Measurements from ENCODE around the gene ZMIZ1.

ZMIZ1 gene

DNA sequence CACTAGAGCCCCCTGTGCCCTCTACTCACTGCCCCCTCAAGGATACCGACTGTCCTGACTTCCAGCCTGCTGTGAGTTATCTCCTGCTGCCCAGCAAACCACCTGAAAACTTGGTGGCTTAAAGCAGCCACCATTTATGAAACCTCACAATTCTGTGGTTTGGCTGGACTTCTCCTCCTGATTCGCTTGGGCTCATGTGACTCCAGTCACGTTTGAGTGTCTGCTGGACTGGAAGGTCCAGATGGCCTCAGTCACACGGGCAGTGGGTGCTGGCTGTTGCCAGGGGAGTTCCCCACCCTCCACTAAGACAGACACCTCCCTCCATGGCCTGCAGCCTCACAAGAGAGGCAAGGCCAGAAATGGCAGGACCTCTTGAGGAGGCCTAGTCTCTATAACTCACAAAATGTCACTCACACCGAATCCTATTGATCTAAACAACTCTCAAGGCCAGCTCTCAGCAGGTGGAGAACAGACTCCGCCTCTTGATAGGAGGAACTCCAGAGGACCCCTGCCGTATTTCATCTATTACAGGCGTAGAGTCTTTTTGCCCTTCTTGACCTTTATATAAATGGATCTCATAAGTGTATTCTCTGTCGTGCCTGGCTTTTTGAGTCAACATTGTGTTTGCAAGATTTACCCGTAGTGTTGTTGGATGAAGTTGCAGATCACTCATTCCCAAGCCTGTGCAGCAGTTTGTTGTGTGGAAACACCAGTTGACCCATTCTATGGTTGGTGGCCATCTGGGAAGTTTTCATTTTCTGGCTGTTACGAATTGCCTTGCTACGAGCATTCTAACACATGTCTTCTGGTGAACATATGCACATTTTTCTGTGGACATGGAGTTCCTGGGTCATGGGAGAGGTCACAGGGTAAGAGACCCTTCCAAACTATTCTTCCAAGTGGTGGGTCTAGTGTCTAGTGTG, 48.3 kb downstream of the ZMIZ1 start:
- no peak for DNase-seq (ENCODE audit: low read depth)

DNA sequence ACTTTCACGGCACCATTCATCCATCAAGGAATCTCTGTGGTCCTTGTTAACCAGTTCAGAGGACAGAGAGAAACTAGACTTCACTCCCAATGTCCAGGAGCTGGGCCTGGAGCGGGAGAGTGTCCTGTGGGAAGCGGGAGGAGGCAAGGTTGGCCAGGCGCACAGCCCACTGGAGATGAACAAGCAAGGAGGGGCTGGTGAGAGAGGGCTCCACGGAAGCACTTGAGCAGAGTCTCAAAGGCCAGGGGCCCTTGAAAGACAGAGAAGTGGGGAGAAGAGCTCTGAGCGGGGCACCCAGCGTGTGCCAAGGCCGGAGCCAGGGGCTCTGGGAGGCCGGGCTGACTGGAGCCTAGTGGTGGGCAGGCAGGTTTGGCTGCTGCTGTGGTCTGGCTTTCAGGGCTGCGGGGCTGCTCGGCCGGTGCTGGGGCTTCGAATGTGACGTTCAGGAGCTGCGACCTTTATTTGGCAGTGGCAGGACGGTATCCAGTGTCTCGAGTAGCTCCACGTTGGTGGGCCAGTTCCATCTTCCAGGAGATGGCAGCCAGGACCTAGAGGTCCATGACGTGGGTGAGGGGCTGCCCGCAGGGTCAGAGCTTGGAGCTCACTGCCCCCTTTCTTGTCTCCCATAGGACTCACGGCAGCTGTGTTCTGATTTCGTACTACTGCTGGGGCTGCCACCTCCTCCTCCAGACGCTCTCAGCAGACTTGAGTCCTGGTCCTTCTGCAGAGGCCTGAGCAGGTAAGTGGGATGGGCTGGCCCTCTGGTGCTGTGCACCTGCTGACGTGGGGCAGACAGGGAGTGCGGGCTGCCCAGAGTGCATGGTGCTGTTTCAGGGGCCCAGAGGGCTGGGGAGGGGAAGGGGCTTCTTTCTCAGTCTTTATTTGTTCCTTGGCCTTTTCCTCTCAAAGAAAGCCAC, 49.8 kb downstream of the ZMIZ1 start:
- no peak for DNase-seq (ENCODE audit: low read depth)

DNA sequence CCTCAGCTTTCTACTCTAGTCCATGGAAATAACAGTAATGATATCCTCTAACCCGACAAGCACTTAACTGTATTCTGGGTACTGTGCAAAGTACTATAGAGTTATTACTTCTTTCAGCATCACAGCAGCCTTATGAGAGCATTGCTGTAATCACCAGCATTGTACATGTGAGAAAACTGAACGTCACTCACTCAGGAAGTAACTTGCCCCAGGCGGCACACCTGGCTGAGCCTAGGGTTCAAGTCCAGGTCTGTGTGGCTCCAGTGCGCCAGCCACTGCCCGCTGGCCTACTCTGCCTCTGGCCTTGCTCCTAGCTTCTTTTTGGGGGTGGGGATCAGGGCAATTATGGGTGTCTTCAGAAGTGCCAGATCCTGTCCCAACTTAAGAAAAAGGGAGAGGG, 50.5 kb downstream of the ZMIZ1 start:
- no peak for DNase-seq (ENCODE audit: low read depth)

DNA sequence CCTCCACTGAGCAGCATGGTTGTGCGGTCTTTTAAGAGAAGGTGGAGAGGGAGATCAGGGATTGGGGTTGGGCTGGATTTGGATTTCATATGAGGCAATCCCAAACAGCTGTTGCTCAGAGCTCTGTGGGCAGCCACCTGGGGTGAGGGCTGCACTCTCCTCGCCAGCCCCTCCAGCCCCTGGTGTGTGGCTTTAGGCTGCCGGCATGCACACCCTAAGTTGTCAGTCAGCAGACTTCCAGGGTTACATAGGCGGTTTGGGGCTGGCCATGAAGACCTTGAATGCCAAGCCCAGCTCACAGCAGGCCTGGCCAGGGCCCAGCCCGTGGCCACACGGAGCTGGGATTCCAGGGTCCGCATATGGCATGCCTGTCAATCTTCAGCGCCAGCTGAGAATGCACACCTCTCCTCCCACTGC, 54.8 kb downstream of the ZMIZ1 start:
- DNase-seq (ENCODE audit: low read depth) = no peak

DNA sequence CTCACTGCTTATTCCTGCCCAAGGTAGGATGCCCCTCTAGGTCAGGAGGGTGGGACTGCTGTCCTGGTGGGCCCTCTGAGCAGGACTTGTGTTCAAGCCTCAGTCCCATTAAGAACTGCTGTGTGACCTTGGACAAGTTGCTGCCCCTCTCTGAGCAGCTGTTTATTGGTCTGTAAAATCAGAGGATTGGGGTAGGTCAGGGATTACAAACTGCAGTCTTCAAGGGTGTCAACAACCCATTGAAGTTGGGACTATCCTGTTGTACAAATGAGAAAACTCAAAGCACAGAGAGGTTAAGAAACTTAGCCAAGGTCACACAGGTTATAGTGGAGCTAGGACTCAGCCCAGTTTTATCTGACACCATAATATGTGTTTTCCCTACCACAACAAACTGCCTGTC, 55.3 kb downstream of the ZMIZ1 start:
- DNase-seq (ENCODE audit: low read depth) = no peak

- no peak for DNase-seq (ENCODE audit: low read depth)
Observed at GRCh38 chr10:79125092-79125491, 56.3 kb downstream of the ZMIZ1 start.

DNA sequence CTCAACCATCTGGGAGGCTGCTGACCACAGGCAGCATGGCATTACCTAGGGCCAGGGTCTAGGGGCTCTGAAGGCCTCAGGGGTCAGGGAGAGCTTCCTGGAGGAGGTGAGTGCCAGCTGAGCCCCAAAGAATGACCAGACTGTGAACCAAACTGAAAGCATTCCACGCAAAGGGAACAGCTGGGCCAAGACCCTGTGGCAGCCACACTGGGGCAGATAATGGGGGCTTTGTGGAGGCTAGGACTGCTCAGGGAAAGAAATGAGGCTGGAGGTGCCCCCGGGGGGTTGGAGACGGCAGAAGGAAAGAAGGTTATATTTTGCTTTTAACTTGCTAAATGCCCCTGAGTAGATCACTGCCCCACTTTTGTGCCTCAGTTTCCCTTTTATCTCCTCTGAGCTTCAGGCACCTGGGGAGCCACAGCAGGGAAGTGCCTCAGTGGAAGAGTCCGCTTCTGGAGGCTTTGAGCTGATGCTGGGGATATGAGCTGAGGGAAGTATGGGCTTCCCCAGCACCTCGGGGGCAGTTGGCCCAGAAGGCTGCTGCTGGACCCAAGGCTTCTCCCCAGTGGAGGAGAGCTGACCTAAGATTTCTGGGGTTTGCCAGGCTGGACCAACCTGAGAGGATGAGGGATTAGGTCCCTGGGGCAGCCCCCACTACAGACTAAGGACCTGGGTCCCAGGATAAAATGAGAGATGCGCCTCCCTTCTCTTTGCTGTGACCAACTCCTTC, 57.8 kb downstream of the ZMIZ1 start:
- no peak for DNase-seq (ENCODE audit: low read depth)

- DNase-seq (ENCODE audit: low read depth) = peak; percentile 92
Observed at GRCh38 chr10:79127151-79127961, 58.6 kb downstream of the ZMIZ1 start.

GRCh38 chr10:79128241-79128922, 59.6 kb downstream of the ZMIZ1 start:
- DNase-seq (ENCODE audit: low read depth) = no peak

- DNase-seq (ENCODE audit: low read depth) = no peak
Observed at GRCh38 chr10:79128923-79129305, 60.1 kb downstream of the ZMIZ1 start.

DNA sequence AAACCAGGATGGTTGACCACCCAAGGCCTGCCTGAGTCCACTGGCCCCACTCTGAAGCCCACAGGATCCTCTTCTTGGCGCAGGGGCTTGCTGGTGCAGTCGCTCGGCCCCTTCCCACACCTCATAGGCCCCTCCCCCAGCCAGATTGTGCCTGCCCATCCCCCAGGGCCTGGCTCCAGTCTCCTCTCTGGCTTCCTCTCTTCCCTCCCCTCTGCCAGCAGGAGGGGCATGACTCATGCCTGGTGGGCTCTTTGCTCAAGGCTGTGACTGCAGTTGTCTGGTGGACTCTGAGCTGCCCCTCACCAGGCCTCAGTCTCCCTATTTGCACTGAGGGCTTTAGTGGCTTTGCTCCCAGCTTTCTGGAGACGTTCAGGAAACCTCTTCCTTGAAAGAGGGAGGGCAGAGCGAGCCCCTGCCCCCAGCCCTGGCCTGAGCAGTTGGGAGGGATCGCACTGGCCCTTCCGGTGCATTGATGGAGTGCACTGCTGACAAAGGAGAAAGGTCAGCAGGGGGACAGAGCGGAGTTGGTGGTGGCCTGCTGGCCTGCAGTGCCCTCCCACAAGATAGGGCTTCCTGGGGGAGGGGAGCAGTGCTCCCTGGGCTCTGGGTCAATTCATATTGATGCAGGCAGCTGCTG, 60.7 kb downstream of the ZMIZ1 start:
- peak; percentile 65 for DNase-seq (ENCODE audit: low read depth)

GRCh38 chr10:79130255-79130654, 61.5 kb downstream of the ZMIZ1 start:
- no peak for DNase-seq (ENCODE audit: low read depth)

DNA sequence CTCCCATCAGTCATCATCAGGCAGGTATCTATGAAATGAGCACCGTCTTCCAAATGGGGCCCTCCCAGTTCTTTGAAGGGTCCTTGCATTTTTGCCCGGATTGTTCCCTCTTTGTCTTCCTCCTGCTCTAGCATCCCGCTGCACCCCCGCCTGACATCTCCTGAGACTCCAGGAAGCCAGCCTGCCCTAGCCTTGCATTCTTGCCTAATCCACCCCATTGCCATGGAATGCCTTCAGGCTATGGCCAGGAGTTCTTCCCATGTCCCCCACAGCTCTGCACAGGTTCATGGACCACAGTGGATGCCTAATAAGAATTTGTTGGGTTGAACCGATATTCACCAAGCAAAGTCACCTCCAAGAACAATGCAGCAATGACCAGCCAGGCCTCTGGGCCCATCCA, 62.1 kb downstream of the ZMIZ1 start:
- no peak for DNase-seq (ENCODE audit: low read depth)

- no peak for DNase-seq (ENCODE audit: low read depth)
Observed at GRCh38 chr10:79131836-79132631, 63.3 kb downstream of the ZMIZ1 start.

DNA sequence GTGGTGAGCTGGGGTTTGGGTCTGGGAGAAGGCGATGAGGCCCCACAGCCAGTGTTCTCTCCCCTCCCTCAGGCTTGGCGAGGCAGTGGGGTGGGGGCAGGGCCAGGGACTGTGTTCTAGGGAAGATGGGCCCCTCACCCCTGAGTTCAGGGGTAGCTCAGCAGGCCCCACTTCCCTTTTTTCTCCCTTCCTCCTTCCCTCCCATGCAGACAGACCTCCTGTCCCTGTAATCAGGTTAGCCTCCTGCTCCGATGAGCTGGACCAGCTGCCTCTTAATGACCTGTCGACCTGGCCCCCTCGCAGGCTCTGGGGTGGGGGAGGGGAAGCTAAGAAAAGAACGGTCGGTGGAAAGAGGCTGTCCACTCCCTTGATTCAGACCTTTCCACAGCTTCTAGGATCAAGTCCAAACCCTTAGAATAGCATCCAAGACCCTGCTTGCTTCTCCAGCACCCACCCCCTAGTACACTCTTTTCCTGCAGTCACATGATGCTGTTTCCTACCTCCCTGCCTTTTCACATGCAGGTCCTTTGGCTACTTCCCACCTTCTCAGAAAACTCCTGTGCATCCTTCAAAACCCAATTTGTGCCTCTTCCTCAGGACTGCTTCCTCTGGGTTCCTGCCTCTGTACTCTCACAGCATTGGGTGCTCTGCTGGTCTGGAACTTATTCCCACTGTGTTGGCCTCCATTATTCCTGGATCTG, 64.1 kb downstream of the ZMIZ1 start:
- no peak for DNase-seq (ENCODE audit: low read depth)

DNA sequence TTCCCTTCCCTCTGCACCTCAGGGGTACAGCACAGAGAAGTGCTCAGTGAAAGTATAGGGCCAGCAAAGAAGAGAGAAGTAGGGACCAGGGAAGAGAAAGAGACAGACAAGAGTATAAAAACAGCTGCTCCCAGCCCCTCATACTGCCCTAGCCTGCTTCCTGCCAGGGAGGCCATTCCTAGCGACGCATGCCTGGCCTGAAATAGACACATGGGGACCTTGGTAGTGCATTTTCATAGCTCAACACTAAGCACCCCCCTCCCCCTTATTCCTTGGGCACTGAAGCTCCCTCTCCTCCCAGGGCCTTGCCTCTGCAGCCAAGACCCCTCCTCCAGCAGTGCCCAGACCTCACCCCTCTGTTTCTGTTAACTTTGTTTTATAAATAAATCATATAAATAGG, 64.7 kb downstream of the ZMIZ1 start:
- DNase-seq (ENCODE audit: low read depth) = no peak

DNA sequence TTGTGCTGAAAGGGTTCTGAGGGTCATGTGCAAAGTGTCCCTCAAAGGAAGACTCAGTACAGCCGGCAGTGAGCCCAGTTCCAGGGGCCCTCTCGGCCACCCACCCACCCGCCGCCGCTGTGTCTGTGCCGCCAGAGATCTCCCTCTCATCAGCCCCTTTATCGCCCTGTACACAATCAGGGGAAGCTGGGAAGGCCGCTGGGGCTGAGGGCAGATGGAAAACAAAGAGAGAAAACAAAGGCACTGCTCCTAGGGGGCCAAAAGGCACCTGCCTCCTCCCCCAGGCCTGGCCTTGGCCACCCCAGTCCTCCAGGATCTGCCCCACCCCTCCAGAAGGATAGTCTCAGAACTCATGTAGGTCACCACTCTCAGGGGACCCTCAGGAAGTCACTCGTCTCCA, 67.0 kb downstream of the ZMIZ1 start:
- DNase-seq (ENCODE audit: low read depth) = no peak

- peak; percentile 91 for DNase-seq (ENCODE audit: low read depth)
Observed at GRCh38 chr10:79136236-79137005, 67.7 kb downstream of the ZMIZ1 start.

Data from amniotic epithelial cell (primary cell).